Loucy (cell line): ENCODE data around the gene PDK2.

Source experiments
- H2AFZ ChIP-seq: fragments of 200-600 bp; sonication (generic); 2 replicates; pipeline ENCODE4 v1.6.0; 2016; ENCODE audit warnings: antibody characterized with exemption, mild to moderate bottlenecking, low read length, moderate library complexity
- H3F3A ChIP-seq: fragments of 200-600 bp; 2 replicates; pipeline ENCODE4 v1.6.0; 2016; ENCODE audit warnings: antibody characterized with exemption, low read depth, mild to moderate bottlenecking
- H3K27me3 ChIP-seq: fragments of 200-600 bp; sonication (generic); 2 replicates; pipeline ENCODE4 v1.6.1; 2014; ENCODE audit warnings: low read length, mild to moderate bottlenecking; ENCODE audit not compliant: insufficient read depth, poor library complexity, severe bottlenecking
- H3K36me3 ChIP-seq: fragments of 200-600 bp; sonication (generic); 2 replicates; pipeline ENCODE4 v1.6.1; 2016; ENCODE audit warnings: low read length; ENCODE audit not compliant: insufficient read depth
- H3K4me1 ChIP-seq: fragments of 200-600 bp; sonication (generic); 2 replicates; pipeline ENCODE4 v1.5.1; 2014; ENCODE audit warnings: low read length, mild to moderate bottlenecking; ENCODE audit not compliant: insufficient read depth, poor library complexity, severe bottlenecking
- H3K4me2 ChIP-seq: fragments of 200-600 bp; sonication (generic); 2 replicates; pipeline ENCODE4 v1.6.0; 2014; ENCODE audit warnings: antibody characterized with exemption, low read length, low read depth, mild to moderate bottlenecking; ENCODE audit not compliant: poor library complexity, severe bottlenecking
- H3K4me3 ChIP-seq: fragments of 200-600 bp; sonication (generic); 2 replicates; pipeline ENCODE4 v1.5.1; 2014; ENCODE audit warnings: low read length, mild to moderate bottlenecking, mixed read lengths; ENCODE audit not compliant: poor library complexity, severe bottlenecking
- H3K79me2 ChIP-seq: fragments of 200-600 bp; sonication (generic); 2 replicates; pipeline ENCODE4 v1.6.1; 2014; ENCODE audit warnings: low read length; ENCODE audit not compliant: insufficient read depth
- H3K9ac ChIP-seq: fragments of 200-600 bp; sonication (generic); 2 replicates; pipeline ENCODE4 v1.6.0; 2014; ENCODE audit warnings: mild to moderate bottlenecking, low read depth, low read length, moderate library complexity; ENCODE audit not compliant: poor library complexity, severe bottlenecking
- H3K9me2 ChIP-seq: fragments of 200-600 bp; sonication (generic); replicated peaks from 2 replicates; pipeline ENCODE4 v1.6.1; 2016; ENCODE audit warnings: low read depth, low read length, mixed read lengths
- H3K9me3 ChIP-seq: fragments of 200-600 bp; sonication (generic); 2 replicates; pipeline ENCODE4 v1.6.1; 2014; ENCODE audit warnings: mild to moderate bottlenecking, antibody characterized with exemption, low read length, low read depth; ENCODE audit not compliant: insufficient read depth
- H4K20me1 ChIP-seq: fragments of 200-600 bp; sonication (generic); 2 replicates; pipeline ENCODE4 v1.6.0; 2014; ENCODE audit warnings: antibody characterized with exemption, low read length, mild to moderate bottlenecking; ENCODE audit not compliant: insufficient read depth, poor library complexity, severe bottlenecking
- CTCF ChIP-seq: fragments of 200-600 bp; sonication (generic); conservative IDR thresholded peaks from 2 replicates; pipeline ENCODE4 v1.5.1; 2014; ENCODE audit warnings: mild to moderate bottlenecking, antibody characterized with exemption, low read length
- EZH2phosphoT487 ChIP-seq: fragments of 200-600 bp; IDR thresholded peaks from 2 replicates; pipeline ENCODE4 v1.6.1; 2018; ENCODE audit warnings: antibody characterized with exemption, mild to moderate bottlenecking, moderate library complexity, borderline replicate concordance

Gene PDK2

GRCh38 chr17:50134206-50135110, 39.3 kb downstream of the PDK2 start:
- Histone ChIP-seq H3K27me3 (no peaks in the 10 kb centered on the region), H3K4me2 (no peak overlapping the region), H3K4me3 (no peak overlapping the region), H3K4me1 (peaks cover 7% of the 10 kb centered on the region), H3K9me2 (no peaks in the 10 kb centered on the region), H2AFZ (no peak overlapping the region), H3K9me3 (no peaks in the 10 kb centered on the region), H3K9ac (no peak overlapping the region), H3F3A (peaks cover 4% of the 10 kb centered on the region; the same call in 1 of the 2 replicates), H4K20me1 (peaks cover 5% of the 10 kb centered on the region), H3K36me3 (peaks cover 53% of the 10 kb centered on the region; the same call in 1 of the 2 replicates), H3K79me2 (peaks cover 14% of the 10 kb centered on the region)
- TF ChIP-seq EZH2phosphoT487 (no peak), CTCF (no peak)

GRCh38 chr17:50135316-50136095, 40.4 kb downstream of the PDK2 start:
- Histone ChIP-seq H3K9ac (no peak overlapping the region), H3K79me2 (peaks cover 18% of the 10 kb centered on the region), H3K9me2 (no peaks in the 10 kb centered on the region), H3K27me3 (no peaks in the 10 kb centered on the region), H3K9me3 (no peaks in the 10 kb centered on the region), H3K4me2 (no peak overlapping the region), H3K4me3 (no peak overlapping the region), H4K20me1 (peaks cover 12% of the 10 kb centered on the region), H3F3A (peaks cover 4% of the 10 kb centered on the region; the same call in 1 of the 2 replicates), H2AFZ (no peak overlapping the region), H3K36me3 (peaks cover 56% of the 10 kb centered on the region; the same call in 1 of the 2 replicates), H3K4me1 (peaks cover 17% of the 10 kb centered on the region)
- no peak for TF ChIP-seq CTCF
- TF ChIP-seq EZH2phosphoT487, result no peak

- Histone ChIP-seq H3K36me3 (peaks cover 62% of the 10 kb centered on the region; the same call in 1 of the 2 replicates), H3K79me2 (peaks cover 25% of the 10 kb centered on the region), H3K9me3 (no peaks in the 10 kb centered on the region), H3K27me3 (no peaks in the 10 kb centered on the region), H2AFZ (no peak overlapping the region), H3K4me1 (peaks cover 20% of the 10 kb centered on the region), H3K9ac (no peak overlapping the region), H3F3A (peaks cover 4% of the 10 kb centered on the region; the same call in 1 of the 2 replicates), H4K20me1 (peaks cover 19% of the 10 kb centered on the region), H3K9me2 (no peaks in the 10 kb centered on the region), H3K4me2 (no peak overlapping the region), H3K4me3 (no peak overlapping the region)
- no peak for TF ChIP-seq EZH2phosphoT487
- no peak for TF ChIP-seq CTCF
These were observed 41.0 kb downstream of the PDK2 start for GRCh38 chr17:50136096-50136687.
